Mammary epithelial cell (primary cell): ENCODE results near the gene GATA1.

Source experiments
- EZH2 ChIP-seq: IDR thresholded peaks from 2 replicates; pipeline ENCODE4 v1.6.1; 2012; ENCODE audit warnings: low read length, inconsistent platforms, borderline replicate concordance
- TF ChIP-seq, protein P1 (sequence below), 2 donors: IDR thresholded peaks in 1 of 2; conservative IDR thresholded peaks in 1 of 2; 2 replicates each; pipeline ENCODE4 v1.5.1; 2011 to 2012; ENCODE audit warnings: inconsistent platforms in 2 of 2, low read length in 2 of 2, mild to moderate bottlenecking in 2 of 2, control low read depth in 1 of 2, low read depth in 1 of 2; ENCODE audit not compliant: insufficient read depth in 1 of 2; ENCODE audit errors: extremely low read depth in 1 of 2

DNA sequence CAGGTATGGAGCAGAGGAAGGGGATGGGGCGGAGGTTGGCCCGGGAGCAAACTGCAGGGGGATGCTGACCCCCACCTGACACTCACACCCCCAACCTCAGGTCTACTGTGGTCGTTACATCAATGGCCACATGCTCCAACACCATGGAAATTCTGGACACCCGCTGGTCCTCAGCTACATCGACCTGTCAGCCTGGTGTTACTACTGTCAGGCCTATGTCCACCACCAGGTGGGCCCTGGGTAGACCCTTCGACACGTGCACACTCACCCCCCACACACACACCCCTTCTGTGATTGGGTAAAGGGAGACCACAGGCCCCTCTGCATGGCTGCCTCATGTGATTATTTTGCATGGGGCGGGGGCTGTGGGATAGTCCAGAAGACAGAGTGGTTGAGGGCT is 37.7 kb downstream of the GATA1 start:
- TF ChIP-seq, protein P1, sequence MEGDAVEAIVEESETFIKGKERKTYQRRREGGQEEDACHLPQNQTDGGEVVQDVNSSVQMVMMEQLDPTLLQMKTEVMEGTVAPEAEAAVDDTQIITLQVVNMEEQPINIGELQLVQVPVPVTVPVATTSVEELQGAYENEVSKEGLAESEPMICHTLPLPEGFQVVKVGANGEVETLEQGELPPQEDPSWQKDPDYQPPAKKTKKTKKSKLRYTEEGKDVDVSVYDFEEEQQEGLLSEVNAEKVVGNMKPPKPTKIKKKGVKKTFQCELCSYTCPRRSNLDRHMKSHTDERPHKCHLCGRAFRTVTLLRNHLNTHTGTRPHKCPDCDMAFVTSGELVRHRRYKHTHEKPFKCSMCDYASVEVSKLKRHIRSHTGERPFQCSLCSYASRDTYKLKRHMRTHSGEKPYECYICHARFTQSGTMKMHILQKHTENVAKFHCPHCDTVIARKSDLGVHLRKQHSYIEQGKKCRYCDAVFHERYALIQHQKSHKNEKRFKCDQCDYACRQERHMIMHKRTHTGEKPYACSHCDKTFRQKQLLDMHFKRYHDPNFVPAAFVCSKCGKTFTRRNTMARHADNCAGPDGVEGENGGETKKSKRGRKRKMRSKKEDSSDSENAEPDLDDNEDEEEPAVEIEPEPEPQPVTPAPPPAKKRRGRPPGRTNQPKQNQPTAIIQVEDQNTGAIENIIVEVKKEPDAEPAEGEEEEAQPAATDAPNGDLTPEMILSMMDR (conservative IDR thresholded peaks at IDR 0.05 in 1 of 2, IDR thresholded peaks at IDR 0.05 in 1 of 2; ENCODE audit: extremely low read depth in 1 of 2, insufficient read depth in 1 of 2, low read depth in 1 of 2, low read length in 2 of 2): no peak
- TF ChIP-seq EZH2: no peak
